Liver (tissue), 3 donors: ENCODE data around the gene SEPTIN1.

ENCODE experiments used
- TAF1 ChIP-seq: conservative IDR thresholded peaks from 2 replicates; pipeline ENCODE4 v1.6.1; 2016; ENCODE audit warnings: antibody characterized with exemption, mild to moderate bottlenecking
- YY1 ChIP-seq: IDR thresholded peaks from 2 replicates; pipeline ENCODE4 v1.6.1; 2016; ENCODE audit warnings: antibody characterized with exemption, mild to moderate bottlenecking
- TF ChIP-seq, protein P1 (sequence below): fragments of 150-350 bp; IDR thresholded peaks from 2 replicates; pipeline ENCODE4 v1.5.1; 2017; ENCODE audit warnings: improper control_type of control experiment, low read depth, low read length; ENCODE audit not compliant: missing input control
- donor health status: healthy.
- donor health status: healthy.

DNA sequence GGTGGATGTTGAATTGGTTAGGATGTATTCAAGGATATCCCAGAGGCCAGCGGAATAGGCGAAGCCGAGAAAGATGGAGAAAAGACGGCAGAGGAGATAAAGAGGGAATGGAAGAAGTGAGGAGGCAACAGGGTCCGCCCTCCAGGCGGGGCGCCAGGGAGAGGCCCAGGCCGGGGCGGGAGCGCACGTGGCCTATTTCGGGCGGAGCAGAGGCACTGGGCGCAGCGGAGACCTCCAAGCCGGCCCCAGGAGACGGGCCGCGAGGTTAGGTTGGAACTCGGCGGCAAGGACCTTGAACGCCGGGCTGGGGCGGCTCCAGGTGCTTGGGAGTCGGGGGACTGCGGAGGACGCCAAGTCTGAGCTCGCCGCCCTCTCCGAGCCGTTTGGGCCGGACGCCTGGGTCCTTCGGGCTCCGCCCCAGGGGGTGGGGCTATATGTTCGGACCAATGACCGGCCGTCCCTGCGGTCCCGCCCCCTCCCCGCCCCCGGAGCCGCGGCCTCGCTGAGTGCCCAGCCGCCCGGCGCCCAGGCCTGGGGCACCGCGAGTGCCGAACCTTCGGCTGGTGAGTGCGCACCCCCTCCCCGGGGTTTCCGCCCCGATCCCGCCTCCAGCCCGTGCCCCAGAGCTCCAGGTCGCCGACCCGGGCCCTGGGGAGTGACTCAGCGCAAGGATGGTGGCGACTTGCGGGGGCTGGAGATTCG, 24.9 kb upstream of the SEPTIN1 start, which contains the start of gene ZNF771:
- TF ChIP-seq, protein P1, sequence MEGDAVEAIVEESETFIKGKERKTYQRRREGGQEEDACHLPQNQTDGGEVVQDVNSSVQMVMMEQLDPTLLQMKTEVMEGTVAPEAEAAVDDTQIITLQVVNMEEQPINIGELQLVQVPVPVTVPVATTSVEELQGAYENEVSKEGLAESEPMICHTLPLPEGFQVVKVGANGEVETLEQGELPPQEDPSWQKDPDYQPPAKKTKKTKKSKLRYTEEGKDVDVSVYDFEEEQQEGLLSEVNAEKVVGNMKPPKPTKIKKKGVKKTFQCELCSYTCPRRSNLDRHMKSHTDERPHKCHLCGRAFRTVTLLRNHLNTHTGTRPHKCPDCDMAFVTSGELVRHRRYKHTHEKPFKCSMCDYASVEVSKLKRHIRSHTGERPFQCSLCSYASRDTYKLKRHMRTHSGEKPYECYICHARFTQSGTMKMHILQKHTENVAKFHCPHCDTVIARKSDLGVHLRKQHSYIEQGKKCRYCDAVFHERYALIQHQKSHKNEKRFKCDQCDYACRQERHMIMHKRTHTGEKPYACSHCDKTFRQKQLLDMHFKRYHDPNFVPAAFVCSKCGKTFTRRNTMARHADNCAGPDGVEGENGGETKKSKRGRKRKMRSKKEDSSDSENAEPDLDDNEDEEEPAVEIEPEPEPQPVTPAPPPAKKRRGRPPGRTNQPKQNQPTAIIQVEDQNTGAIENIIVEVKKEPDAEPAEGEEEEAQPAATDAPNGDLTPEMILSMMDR: no peak
- TF ChIP-seq YY1 (peak; percentile 18), TAF1 (no peak)
